ENCODE measurements around the gene SLN.

DNA sequence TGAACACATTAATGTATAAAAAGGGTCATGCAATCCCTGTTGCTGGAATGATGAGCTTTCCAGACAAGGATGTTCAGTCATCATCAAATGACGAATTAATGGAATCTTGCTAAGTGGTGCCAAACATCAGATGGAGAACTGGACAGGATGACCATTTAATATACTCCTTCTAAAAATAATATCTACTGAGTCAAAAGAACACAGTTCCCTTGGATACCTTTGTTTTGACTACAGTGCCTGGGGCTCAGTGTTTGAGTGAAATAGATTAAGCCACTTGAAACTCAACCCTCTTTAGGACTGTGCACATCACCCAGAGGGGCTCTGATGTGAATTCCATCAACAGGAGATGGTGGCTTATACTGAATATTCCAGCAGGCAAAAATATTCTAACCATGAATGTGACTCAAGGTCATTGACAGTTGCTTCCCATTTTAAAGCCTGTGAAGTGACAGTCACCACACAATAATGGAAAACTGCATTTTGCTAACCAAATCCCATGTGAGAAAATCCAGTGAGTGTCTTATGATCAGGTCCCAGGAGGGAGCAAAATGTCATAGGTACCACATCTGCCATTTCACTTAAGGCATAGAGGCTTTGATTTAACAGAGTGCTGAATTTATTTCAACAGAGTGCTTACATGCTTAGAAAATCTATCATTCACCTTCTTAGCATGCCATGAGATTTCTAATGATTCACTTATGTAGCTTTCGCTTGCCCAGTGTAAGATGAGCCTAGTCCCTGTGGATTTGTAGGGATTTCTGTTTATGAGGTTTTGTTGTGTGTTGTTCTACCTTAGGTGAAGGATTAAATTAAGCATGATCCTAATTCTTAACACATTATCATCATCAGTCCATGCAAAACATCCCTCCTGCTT, 41.3 kb upstream of the SLN start:
- TF ChIP-seq, protein P1, sequence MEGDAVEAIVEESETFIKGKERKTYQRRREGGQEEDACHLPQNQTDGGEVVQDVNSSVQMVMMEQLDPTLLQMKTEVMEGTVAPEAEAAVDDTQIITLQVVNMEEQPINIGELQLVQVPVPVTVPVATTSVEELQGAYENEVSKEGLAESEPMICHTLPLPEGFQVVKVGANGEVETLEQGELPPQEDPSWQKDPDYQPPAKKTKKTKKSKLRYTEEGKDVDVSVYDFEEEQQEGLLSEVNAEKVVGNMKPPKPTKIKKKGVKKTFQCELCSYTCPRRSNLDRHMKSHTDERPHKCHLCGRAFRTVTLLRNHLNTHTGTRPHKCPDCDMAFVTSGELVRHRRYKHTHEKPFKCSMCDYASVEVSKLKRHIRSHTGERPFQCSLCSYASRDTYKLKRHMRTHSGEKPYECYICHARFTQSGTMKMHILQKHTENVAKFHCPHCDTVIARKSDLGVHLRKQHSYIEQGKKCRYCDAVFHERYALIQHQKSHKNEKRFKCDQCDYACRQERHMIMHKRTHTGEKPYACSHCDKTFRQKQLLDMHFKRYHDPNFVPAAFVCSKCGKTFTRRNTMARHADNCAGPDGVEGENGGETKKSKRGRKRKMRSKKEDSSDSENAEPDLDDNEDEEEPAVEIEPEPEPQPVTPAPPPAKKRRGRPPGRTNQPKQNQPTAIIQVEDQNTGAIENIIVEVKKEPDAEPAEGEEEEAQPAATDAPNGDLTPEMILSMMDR (IDR thresholded peaks at IDR 0.05) = no peak
- no peak for TF ChIP-seq POLR2A (IDR thresholded peaks at IDR 0.05)
